ENCODE measurements around the gene ACSBG1.

- no peak for TF ChIP-seq CTCF (IDR thresholded peaks at IDR 0.05)
- no peak for TF ChIP-seq POLR2A (IDR thresholded peaks at IDR 0.05)
- no peak for TF ChIP-seq POLR2AphosphoS5 (IDR thresholded peaks at IDR 0.05; ENCODE audit: insufficient read depth in 1 of 2, low read depth in 1 of 2)
Observed at GRCh38 chr15:78207641-78208340, 26.6 kb downstream of the ACSBG1 start.

All from vagina (tissue), 2 donors.